ENCODE measurements around the gene RASA3. TPM values are rescaled to one million over a fixed set of nuclear protein-coding genes. Genes with fewer than 3 reads are reported as not detected.

RASA3 gene
- total and polyA plus RNA-seq, 10 of the 15 experiments (the other 5 are each of a cell fraction or from before 2014, with no cell fraction given) = 0.79 to 33.9 (median 17.6) TPM

DNA sequence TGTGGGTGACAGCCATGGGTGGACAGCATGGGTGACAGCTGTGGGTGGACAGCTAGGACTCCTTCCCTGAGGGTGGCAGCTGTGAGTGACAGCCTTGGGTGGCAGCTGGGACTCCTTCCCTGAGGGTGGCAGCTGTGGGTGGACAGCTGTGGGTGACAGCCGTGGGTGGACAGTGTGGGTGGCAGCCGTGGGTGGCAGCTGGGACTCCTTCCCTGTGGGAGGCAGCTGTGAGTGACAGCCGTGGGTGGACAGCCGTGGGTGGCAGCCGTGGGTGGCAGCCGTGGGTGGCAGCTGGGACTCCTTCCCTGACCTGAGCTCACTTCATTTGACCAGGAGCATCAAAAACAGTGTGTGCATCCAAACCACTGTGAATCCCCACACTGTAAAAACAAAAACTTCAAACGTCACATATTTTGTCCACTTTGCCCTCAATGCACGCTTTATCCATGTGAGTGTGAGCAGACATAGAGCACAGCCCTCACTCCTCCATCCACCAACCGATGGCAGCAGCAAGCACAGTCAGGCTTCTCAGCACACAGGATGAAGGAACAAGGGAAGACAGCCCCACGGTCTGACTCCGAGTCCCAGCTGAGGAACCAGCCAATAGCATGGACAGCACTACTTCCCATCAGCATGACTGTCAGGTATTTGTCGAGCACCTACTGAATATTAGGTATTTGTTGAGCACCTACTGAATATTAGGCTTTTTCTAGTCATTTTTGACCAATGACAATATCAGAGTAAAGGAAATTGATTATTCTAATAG, 45.0 kb upstream of the RASA3 start:
- FAIRE-seq = no peak
- Histone ChIP-seq H3K4me1 (ENCODE audit: control insufficient read depth, insufficient read depth, low read length) (no peaks in the 10 kb centered on the region), H4K20me1 (ENCODE audit: control insufficient read depth, insufficient read depth) (no peaks in the 10 kb centered on the region)
- TF ChIP-seq PAX5 (IDR thresholded peaks at IDR 0.05; ENCODE audit: borderline replicate concordance, low read depth, low read length) (no peak), TARDBP (IDR thresholded peaks at IDR 0.05; ENCODE audit: borderline replicate concordance) (no peak), SREBF1 (IDR thresholded peaks at IDR 0.05; ENCODE audit: low read length) (no peak), JUNB (IDR thresholded peaks at IDR 0.05) (no peak), ESRRA (IDR thresholded peaks at IDR 0.05; ENCODE audit: low read length) (no peak), SUZ12 (IDR thresholded peaks at IDR 0.05; ENCODE audit: unreplicated experiment) (no peak), SUPT20H (IDR thresholded peaks at IDR 0.05; ENCODE audit: borderline replicate concordance, control insufficient read depth, low read depth, low read length) (no peak), MTA2 (IDR thresholded peaks at IDR 0.05; ENCODE audit: low read depth) (no peak)
- TF ChIP-seq, protein P1, sequence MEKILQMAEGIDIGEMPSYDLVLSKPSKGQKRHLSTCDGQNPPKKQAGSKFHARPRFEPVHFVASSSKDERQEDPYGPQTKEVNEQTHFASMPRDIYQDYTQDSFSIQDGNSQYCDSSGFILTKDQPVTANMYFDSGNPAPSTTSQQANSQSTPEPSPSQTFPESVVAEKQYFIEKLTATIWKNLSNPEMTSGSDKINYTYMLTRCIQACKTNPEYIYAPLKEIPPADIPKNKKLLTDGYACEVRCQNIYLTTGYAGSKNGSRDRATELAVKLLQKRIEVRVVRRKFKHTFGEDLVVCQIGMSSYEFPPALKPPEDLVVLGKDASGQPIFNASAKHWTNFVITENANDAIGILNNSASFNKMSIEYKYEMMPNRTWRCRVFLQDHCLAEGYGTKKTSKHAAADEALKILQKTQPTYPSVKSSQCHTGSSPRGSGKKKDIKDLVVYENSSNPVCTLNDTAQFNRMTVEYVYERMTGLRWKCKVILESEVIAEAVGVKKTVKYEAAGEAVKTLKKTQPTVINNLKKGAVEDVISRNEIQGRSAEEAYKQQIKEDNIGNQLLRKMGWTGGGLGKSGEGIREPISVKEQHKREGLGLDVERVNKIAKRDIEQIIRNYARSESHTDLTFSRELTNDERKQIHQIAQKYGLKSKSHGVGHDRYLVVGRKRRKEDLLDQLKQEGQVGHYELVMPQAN (conservative IDR thresholded peaks at IDR 0.05) = no peak
- TF ChIP-seq, protein P2, sequence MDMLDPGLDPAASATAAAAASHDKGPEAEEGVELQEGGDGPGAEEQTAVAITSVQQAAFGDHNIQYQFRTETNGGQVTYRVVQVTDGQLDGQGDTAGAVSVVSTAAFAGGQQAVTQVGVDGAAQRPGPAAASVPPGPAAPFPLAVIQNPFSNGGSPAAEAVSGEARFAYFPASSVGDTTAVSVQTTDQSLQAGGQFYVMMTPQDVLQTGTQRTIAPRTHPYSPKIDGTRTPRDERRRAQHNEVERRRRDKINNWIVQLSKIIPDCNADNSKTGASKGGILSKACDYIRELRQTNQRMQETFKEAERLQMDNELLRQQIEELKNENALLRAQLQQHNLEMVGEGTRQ (IDR thresholded peaks at IDR 0.05; ENCODE audit: borderline replicate concordance, low read depth, low read length) = no peak
- TF ChIP-seq, protein P3, sequence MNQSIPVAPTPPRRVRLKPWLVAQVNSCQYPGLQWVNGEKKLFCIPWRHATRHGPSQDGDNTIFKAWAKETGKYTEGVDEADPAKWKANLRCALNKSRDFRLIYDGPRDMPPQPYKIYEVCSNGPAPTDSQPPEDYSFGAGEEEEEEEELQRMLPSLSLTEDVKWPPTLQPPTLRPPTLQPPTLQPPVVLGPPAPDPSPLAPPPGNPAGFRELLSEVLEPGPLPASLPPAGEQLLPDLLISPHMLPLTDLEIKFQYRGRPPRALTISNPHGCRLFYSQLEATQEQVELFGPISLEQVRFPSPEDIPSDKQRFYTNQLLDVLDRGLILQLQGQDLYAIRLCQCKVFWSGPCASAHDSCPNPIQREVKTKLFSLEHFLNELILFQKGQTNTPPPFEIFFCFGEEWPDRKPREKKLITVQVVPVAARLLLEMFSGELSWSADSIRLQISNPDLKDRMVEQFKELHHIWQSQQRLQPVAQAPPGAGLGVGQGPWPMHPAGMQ (IDR thresholded peaks at IDR 0.05; ENCODE audit: borderline replicate concordance) = no peak
- TF ChIP-seq, protein P4, sequence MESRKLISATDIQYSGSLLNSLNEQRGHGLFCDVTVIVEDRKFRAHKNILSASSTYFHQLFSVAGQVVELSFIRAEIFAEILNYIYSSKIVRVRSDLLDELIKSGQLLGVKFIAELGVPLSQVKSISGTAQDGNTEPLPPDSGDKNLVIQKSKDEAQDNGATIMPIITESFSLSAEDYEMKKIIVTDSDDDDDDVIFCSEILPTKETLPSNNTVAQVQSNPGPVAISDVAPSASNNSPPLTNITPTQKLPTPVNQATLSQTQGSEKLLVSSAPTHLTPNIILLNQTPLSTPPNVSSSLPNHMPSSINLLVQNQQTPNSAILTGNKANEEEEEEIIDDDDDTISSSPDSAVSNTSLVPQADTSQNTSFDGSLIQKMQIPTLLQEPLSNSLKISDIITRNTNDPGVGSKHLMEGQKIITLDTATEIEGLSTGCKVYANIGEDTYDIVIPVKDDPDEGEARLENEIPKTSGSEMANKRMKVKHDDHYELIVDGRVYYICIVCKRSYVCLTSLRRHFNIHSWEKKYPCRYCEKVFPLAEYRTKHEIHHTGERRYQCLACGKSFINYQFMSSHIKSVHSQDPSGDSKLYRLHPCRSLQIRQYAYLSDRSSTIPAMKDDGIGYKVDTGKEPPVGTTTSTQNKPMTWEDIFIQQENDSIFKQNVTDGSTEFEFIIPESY (IDR thresholded peaks at IDR 0.05) = no peak
- TF ChIP-seq, protein P5, sequence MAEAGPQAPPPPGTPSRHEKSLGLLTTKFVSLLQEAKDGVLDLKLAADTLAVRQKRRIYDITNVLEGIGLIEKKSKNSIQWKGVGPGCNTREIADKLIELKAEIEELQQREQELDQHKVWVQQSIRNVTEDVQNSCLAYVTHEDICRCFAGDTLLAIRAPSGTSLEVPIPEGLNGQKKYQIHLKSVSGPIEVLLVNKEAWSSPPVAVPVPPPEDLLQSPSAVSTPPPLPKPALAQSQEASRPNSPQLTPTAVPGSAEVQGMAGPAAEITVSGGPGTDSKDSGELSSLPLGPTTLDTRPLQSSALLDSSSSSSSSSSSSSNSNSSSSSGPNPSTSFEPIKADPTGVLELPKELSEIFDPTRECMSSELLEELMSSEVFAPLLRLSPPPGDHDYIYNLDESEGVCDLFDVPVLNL (IDR thresholded peaks at IDR 0.05; ENCODE audit: low read depth, low read length) = no peak

More for the DNA sequence above, 45.0 kb upstream of the RASA3 start:
- no peak overlapping the region for H3K9ac ChIP-seq (ENCODE audit: control insufficient read depth, insufficient read depth, low read length)
- WGBS (ENCODE audit: insufficient coverage, insufficient replicate concordance, low lambda C conversion rate, missing lambda C conversion rate) = 18% methylated on average over 12 of the region's 12 CpGs
- ChIA-PET SMC1A (ENCODE audit: uncharacterized antibody, unreplicated experiment) (interaction anchor here (1.0 kb wide), 1 partner anchor 18 kb away, joined by 4 read pairs; no protein-coding TSS in a partner anchor), POLR2A (no interaction called here), RAD21 (ENCODE audit: unreplicated experiment) (no interaction called here), CTCF (no interaction called here)
- no TSS peak for BruUV-seq (replicated peaks)
- no peak overlapping the region for H3K27ac ChIP-seq (ENCODE audit: control insufficient read depth, insufficient read depth)
- intact Hi-C loops (cut with micrococcal nuclease; ENCODE audit: unreplicated experiment) (no loop called here), in situ Hi-C loops (cut with MboI) (no loop called here)
- peaks cover 14% of the 10 kb centered on the region; the same call in 2 of the 3 replicates for H3K9me3 ChIP-seq (replicated peaks; ENCODE audit: control insufficient read depth, insufficient read depth, low read length)
- H3K27me3 ChIP-seq (replicated peaks in 1 of 2; ENCODE audit: control insufficient read depth in 2 of 2, insufficient read depth in 2 of 2, low read length in 1 of 2) = 0 out of 4 replicates have a peak, but pooled peaks cover 0 to 3% of the 10 kb centered on the region in 2 experiments
- no peak overlapping the region for H3K4me3 ChIP-seq
- ATAC-seq (no peak), DNase-seq (ENCODE audit: low read depth, low spot score) (no peak)
- H3K36me3 ChIP-seq (ENCODE audit: control insufficient read depth in 2 of 2, insufficient read depth in 2 of 2, low read length in 1 of 2) = no peaks in the 10 kb centered on the region
- no peak overlapping the region for H3K4me2 ChIP-seq (ENCODE audit: control insufficient read depth, insufficient read depth)
- no peaks in the 10 kb centered on the region for H3K79me2 ChIP-seq (ENCODE audit: control insufficient read depth, insufficient read depth, low read length)
- no peak overlapping the region for H2AFZ ChIP-seq (ENCODE audit: control insufficient read depth, low read depth, low read length)

Data from GM12878 (cell line).